Body of pancreas (tissue), 4 donors: ENCODE results near the gene BARX2. TPM values are rescaled to one million over a fixed set of nuclear protein-coding genes. Genes with fewer than 3 reads are reported as not detected.

Experiments used
- ATAC-seq: fragments of 150-250 bp; one replicate; pipeline ENCODE4 v1.9.1; 2016
- DNase-seq, 4 donors: peaks; one replicate each; pipeline ENCODE4 v3.0.0-alpha.2; 2019
- H3K27ac ChIP-seq, 4 donors: fragments of 200-600 bp; sonication (generic); 1 replicate in 3 of 4; 2 replicates in 1 of 4; pipeline versions ENCODE4 v1.5.1 to v1.6.1; 2016 to 2019; ENCODE audit warnings: mild to moderate bottlenecking in 1 of 4, mixed read lengths in 1 of 4, moderate library complexity in 1 of 4
- H3K27me3 ChIP-seq, 2 donors: fragments of 200-600 bp; sonication (generic); one replicate each; pipeline ENCODE4 v1.6.0; 2016; ENCODE audit warnings: mild to moderate bottlenecking in 1 of 2
- H3K36me3 ChIP-seq, 2 donors: fragments of 200-600 bp; sonication (generic); replicated peaks in 1 of 2; 2 replicates each; pipeline ENCODE4 v1.5.1; 2016; ENCODE audit warnings: low read depth in 2 of 2; ENCODE audit not compliant: insufficient read depth in 1 of 2
- H3K4me1 ChIP-seq: fragments of 200-600 bp; sonication (generic); one replicate; pipeline ENCODE4 v1.6.0; 2016
- H3K4me3 ChIP-seq, 2 donors: fragments of 200-600 bp; sonication (generic); 1 replicate in 1 of 2; 2 replicates in 1 of 2; pipeline ENCODE4 v1.5.1; 2016 to 2019
- H3K9me3 ChIP-seq, 3 donors: fragments of 200-600 bp; sonication (generic); 1 replicate in 2 of 3; 2 replicates in 1 of 3; pipeline ENCODE4 v1.5.1; 2016
- POLR2A ChIP-seq, 3 donors: fragments of 450-650 bp; IDR thresholded peaks; one replicate each; pipeline ENCODE4 v1.6.1; 2016; ENCODE audit warnings: antibody characterized with exemption in 3 of 3, mild to moderate bottlenecking in 2 of 3
- WGBS, 2 donors: methylation state at CpG; one replicate each; pipeline ENCODE4 v1.1.5; 2017; 5-methylcytosine and 5-hydroxymethylcytosine counted together
- intact Hi-C: fragments of 100-400 bp; cut with DNase I; formaldehyde crosslinking; loops from one replicate; pipeline ENCODE4 v1.15.1; 2023
- total RNA-seq, 2 donors: library from RNA; depleted of rRNA; stranded (reverse); fragments of >200 nt; gene quantifications; one replicate each; pipeline ENCODE4 v1.1.0, GENCODE V29; 2016
- TF ChIP-seq, protein P1 (sequence below), 7 experiments: fragments of 450-650 bp in 4 of 7; fragments of 200-600 bp in 3 of 7; sonication (generic) in 3 of 7; IDR thresholded peaks; one replicate each; pipeline ENCODE4 v1.5.1; 2016 to 2019; ENCODE audit warnings: antibody characterized with exemption in 7 of 7

The BARX2 gene
- total RNA-seq, 2 donors from 2014 or later: 1.8 to 6.6 TPM

GRCh38 chr11:129457321-129457720 is 81.7 kb downstream of the BARX2 start:
- 27 to 29% methylated on average over 6 of the region's 6 CpGs for WGBS, 2 donors
- TF ChIP-seq, protein P1, sequence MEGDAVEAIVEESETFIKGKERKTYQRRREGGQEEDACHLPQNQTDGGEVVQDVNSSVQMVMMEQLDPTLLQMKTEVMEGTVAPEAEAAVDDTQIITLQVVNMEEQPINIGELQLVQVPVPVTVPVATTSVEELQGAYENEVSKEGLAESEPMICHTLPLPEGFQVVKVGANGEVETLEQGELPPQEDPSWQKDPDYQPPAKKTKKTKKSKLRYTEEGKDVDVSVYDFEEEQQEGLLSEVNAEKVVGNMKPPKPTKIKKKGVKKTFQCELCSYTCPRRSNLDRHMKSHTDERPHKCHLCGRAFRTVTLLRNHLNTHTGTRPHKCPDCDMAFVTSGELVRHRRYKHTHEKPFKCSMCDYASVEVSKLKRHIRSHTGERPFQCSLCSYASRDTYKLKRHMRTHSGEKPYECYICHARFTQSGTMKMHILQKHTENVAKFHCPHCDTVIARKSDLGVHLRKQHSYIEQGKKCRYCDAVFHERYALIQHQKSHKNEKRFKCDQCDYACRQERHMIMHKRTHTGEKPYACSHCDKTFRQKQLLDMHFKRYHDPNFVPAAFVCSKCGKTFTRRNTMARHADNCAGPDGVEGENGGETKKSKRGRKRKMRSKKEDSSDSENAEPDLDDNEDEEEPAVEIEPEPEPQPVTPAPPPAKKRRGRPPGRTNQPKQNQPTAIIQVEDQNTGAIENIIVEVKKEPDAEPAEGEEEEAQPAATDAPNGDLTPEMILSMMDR (IDR thresholded peaks at IDR 0.05): no peak
- no peak for TF ChIP-seq POLR2A (IDR thresholded peaks at IDR 0.05)

DNA sequence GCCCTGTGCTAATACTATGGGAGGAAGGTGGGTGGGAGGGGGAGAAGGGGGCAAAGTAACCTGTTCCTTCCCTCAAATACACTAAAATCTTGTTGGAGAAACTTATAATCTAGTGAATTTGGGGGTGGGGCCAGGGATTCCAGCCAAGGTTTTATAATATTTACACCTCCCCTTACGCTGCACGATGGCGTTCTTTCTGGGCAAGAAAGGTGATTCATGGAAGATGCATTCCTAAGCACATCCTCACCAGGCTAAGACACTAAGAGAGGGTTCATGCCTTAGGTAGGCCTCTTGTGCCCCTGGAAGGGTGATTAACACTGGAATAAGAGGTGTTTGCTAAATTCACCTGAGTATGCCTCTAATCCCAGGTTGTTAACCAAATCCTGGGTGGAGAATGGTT is 82.6 kb downstream of the BARX2 start:
- Histone ChIP-seq H3K27me3 (no peaks in the 10 kb centered on the region), H3K9me3 (no peaks in the 10 kb centered on the region), H3K4me1 (peaks cover 30% of the 10 kb centered on the region), H3K4me3 (no peak overlapping the region), H3K36me3 (no peaks in the 10 kb centered on the region), H3K27ac (peak overlapping the region in 1 of 4 donors; percentile 10)
- TF ChIP-seq POLR2A (IDR thresholded peaks at IDR 0.05): no peak
- TF ChIP-seq, protein P1 (IDR thresholded peaks at IDR 0.05): no peak
- WGBS, 2 donors: 56 to 88% methylated on average over 3 of the region's 3 CpGs
- intact Hi-C loops: no loop called here
- DNase-seq (no peak), ATAC-seq (no peak)

More at GRCh38 chr11:129457321-129457720, 81.7 kb downstream of the BARX2 start:
- Histone ChIP-seq H3K36me3 (no peaks in the 10 kb centered on the region), H3K9me3 (no peaks in the 10 kb centered on the region), H3K27me3 (no peaks in the 10 kb centered on the region), H3K4me1 (peaks cover 30% of the 10 kb centered on the region), H3K27ac (no peak overlapping the region), H3K4me3 (no peak overlapping the region)
- ATAC-seq (no peak), DNase-seq (no peak)
- intact Hi-C loops: no loop called here

DNA sequence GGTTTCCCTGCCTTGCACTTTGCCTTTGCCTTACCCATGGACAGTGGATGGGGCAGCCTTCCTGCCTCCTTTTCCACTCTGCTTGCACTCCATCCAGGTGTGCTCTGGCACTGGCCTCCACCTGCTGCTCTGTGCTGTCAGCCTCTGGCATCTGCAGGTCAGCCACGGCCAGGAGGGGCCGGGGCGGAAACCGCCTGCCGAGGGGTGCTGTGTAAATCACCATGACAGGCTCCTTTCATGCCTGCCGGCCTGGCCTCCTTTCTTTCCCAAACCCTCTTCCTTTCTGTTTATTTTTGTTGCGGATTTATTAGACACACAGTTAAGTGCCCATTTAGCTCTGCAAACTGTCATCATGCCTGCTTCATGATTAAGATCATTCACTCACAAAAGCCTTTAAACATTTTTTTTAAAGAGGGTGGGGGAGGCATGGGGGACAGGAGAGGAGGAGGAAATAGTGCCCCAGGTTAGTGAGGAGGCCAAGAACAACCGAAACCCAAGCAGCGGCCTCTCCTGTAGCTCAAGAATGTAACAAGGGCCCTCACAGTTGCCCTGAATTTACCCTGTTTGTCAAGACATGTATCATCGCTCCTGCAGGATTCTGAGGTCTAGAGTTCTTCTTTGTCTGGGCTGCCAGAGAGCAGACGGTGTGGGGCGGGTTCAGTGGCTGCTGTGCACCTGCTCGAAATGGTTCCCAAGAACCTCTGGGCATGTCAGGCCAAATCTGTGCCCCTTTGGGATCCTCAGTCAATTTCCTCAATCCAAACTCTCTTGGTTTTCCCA is 83.3 kb downstream of the BARX2 start:
- intact Hi-C loops: no loop called here
- Histone ChIP-seq H3K36me3 (no peaks in the 10 kb centered on the region), H3K27ac (peak overlapping the region in 2 of 4 donors; percentile 10 to 16), H3K4me3 (no peak overlapping the region), H3K9me3 (no peaks in the 10 kb centered on the region), H3K4me1 (peaks cover 30% of the 10 kb centered on the region), H3K27me3 (no peaks in the 10 kb centered on the region)
- 49 to 57% methylated on average over 10 to 13 of the region's 13 CpGs for WGBS, 2 donors
- DNase-seq (peak in 2 of 4 donors; percentile 30 to 37), ATAC-seq (peak; percentile 50)
- no peak for TF ChIP-seq POLR2A (IDR thresholded peaks at IDR 0.05)
- TF ChIP-seq, protein P1 (IDR thresholded peaks at IDR 0.05): no peak

DNA sequence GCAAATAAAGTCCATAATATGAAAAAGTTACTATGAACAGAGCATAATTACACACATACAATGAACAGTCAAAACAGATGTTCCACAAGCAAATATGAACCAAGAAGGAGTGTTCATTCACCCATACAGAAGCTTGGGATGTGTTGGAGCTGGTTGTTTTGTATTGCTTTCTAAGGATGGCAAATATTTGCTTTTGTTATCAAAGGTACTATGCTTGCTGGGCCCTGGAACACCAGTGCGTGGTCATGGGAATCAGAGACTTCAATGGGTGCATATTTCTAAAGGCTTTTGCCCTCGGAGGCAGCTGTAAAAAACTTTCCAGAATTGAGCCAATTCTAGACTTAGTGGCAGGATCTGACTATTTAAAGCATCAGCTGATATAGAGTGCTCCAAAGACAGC is 85.1 kb downstream of the BARX2 start:
- no peaks in the 10 kb centered on the region for H3K36me3 ChIP-seq
- H3K4me3 ChIP-seq: no peak overlapping the region
- peaks cover 30% of the 10 kb centered on the region for H3K4me1 ChIP-seq
- TF ChIP-seq, protein P1 (IDR thresholded peaks at IDR 0.05): no peak
- no peak for TF ChIP-seq POLR2A (IDR thresholded peaks at IDR 0.05)
- no peaks in the 10 kb centered on the region for H3K27me3 ChIP-seq
- H3K27ac ChIP-seq: no peak overlapping the region
- WGBS, 2 donors: 5 to 15% methylated on average over 2 of the region's 2 CpGs
- ATAC-seq (peak; percentile 33), DNase-seq (peak in 1 of 4 donors; percentile 43)
- H3K9me3 ChIP-seq: no peaks in the 10 kb centered on the region
- intact Hi-C loops: no loop called here

GRCh38 chr11:129484068-129484467 is 108.4 kb downstream of the BARX2 start:
- H3K27me3 ChIP-seq: no peaks in the 10 kb centered on the region
- ATAC-seq (no peak), DNase-seq (no peak)
- no peaks in the 10 kb centered on the region for H3K36me3 ChIP-seq
- no peaks in the 10 kb centered on the region for H3K9me3 ChIP-seq
- no peak overlapping the region for H3K4me3 ChIP-seq
- H3K4me1 ChIP-seq: no peaks in the 10 kb centered on the region
- no peak overlapping the region for H3K27ac ChIP-seq
- intact Hi-C loops: no loop called here
- TF ChIP-seq, protein P1 (IDR thresholded peaks at IDR 0.05): no peak
- no peak for TF ChIP-seq POLR2A (IDR thresholded peaks at IDR 0.05)
- 61 to 74% methylated on average over 1 of the region's 1 CpG for WGBS, 2 donors
